Activated T-helper 1 cell treated with Interleukin-2 at 50 U/mL for 16 hours (primary cell): ENCODE results near the gene ARL8A.
"Not testable (repeated sequence)": the region's sequence is repeated elsewhere in the genome, so short reads cannot be mapped to it uniquely, and the experiment has no call there.

ENCODE experiments used
- DNase-seq: peaks from one replicate; pipeline ENCODE4 v3.0.0-alpha.2; 2020; ENCODE audit warnings: low read depth

The ARL8A gene

GRCh38 chr1:202112859-202113689 lies 31.5 kb downstream of the ARL8A start:
- DNase-seq: no peak

DNA sequence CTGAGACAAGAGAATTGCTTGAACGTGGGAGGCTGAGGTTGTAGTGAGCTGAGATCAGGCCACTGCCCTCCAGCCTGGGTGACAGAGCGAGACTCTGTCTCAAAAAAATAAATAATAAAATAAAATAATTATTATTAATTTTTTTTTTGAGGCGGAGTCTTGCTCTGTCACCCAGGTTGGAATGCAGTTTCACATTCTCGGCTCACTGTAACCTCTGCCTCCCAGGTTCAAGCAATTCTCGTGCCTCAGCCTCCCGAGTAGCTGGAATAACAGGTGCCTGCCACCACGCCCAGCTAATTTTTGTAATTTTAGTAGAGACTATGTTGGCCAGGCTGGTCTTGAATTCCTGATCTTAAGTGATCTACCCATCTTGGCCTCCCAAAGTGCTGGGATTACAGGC lies 32.9 kb downstream of the ARL8A start:
- not testable (repeated sequence) for DNase-seq

GRCh38 chr1:202110977-202111376 lies 33.6 kb downstream of the ARL8A start:
- DNase-seq: no peak

- DNase-seq: no peak
Measured at GRCh38 chr1:202107801-202108731, 36.5 kb downstream of the ARL8A start.

- no peak for DNase-seq
Measured at GRCh38 chr1:202107321-202107761, 37.2 kb downstream of the ARL8A start.

DNA sequence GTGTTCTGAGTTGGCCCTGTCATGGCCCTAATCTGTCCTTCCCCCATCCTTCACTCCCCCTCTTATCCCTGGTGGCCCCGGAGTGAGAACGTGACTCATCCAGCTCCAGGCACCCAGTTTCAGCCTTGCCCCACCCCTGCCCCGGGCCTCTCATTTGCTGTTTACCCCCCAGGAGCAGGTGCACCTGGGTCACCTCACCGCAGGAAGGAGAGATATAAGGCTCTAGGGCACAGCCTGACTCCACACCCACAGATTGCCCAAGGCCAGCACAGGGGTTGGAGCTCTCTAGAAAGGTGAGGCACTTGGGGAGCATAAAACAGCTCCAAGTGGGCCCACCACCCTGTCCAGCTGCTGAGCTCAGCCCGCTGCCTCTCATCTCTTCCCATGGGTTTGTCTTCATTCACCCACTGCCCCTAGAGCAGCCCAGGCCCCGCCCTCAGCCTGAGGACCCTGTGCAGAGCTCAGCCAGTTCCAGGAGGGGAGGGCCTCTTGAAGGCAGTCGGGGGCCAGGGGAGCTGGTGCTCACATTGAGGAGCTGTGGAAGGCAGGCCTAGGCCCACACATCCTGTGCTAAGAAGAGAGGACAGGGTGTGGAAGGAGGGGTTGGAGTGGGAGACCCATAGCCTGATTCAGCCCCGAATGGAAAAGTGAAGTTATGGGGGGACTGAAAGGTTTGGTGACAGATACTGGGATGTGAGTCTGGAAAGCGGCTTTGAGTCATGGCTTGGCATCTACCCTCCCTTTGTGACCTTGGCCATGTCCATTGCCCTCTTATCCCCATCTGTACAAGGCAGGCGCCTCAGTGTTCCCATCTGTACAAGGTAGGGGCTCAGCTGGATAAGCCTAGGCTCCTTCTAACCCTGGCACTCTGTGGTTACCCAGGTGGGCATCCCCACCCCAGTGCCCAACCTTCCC lies 37.9 kb downstream of the ARL8A start:
- no peak for DNase-seq

DNA sequence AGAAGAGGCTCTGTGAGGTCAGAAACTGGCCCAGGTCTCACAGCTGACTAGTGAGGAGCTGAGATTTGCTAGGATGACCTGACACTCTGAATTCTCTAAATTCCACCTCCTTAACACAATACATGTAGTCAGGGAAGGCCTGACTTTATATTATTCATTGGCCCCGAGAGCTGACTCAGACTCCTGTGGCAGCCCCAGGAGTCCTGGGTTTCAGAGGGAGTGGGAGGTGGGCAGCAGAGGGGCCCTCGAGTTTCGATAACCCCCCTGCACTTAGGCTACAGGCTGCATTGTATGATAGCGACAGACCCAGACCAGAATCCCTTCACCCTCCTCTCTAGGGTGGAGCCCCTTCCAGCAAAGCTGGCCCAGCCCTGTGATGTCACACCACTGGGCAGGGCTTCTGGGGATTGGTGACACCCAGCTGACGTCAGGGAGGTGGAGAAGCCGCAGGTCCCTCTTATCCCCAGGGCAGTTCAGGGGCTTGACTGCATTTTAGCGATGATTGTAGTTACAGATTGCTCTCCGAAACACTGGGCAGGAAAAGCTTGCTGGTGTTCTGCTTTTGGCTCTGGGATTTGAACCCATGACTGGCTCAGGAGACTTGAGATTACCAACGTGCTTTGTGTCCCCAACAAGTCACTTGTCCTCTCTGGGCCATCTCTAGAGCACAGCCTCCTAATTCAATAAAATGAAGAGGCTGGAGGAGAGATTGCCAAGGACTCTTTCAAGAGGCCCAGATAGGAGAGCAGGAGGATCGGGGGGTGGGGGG lies 38.8 kb downstream of the ARL8A start:
- no peak for DNase-seq

- DNase-seq: no peak
Measured at GRCh38 chr1:202104073-202104472, 40.5 kb downstream of the ARL8A start.

DNA sequence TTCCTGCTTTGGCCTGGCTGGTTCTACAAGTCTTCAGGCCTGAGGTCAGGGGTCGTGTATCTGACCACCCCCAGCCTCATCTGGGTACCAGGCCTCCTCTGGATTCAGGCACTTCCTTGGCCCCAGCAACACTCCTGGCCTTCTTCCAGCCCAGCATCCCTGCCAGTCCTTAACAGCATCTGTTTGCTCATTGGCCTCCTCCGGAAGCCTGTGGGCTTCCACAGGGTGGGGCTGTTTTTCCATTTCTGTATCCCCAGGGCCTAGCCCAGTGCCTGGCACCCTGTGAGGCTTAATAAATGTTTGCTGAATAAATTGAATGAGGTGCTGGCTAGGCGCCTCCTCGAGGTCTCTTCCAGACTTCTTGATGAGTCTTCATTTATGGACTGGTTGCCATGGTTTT lies 43.4 kb downstream of the ARL8A start:
- no peak for DNase-seq

DNA sequence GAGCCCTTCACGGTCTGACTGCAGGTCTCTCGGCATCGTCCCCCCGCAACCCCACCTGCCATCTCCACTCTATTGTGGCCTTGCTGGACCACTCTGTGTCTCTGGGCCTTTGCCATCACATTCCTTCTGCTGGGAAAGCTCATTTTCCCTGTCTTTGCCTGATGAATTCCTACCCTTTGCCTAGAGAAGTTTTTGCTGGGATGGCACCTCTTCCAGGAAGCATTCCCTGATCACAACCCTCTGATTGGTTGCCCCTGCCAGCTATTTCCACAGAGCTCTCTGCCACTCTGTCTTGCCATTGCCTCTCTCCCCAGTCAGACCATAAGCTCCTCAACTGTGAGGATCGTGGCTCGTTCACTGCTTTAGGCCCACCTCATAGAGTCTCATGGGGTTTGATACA lies 50.7 kb downstream of the ARL8A start:
- DNase-seq: no peak

DNA sequence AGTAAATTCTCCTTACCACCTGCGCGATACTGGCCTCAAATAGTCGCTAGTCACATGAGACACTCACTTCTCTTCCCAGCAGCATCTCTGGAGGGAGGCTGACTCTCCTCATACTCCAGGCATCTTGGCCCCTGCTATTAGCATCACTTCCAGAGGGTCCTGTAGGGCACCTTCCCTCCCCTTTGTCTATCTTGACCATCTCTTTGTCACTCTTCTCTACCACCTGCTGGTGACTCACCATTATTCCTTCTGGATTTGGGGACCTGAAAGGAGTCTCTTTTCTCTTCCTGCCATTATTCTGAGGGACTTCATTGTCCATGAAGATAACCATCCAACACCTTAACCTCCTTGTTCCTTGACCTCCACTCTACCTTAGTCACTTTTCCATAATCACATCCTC lies 53.5 kb downstream of the ARL8A start:
- no peak for DNase-seq

- DNase-seq: no peak
Measured at GRCh38 chr1:202088206-202088605, 56.3 kb downstream of the ARL8A start.

GRCh38 chr1:202086579-202087350 lies 57.8 kb downstream of the ARL8A start:
- DNase-seq: no peak

- DNase-seq: no peak
Measured at GRCh38 chr1:202085682-202086373, 58.7 kb downstream of the ARL8A start.

DNA sequence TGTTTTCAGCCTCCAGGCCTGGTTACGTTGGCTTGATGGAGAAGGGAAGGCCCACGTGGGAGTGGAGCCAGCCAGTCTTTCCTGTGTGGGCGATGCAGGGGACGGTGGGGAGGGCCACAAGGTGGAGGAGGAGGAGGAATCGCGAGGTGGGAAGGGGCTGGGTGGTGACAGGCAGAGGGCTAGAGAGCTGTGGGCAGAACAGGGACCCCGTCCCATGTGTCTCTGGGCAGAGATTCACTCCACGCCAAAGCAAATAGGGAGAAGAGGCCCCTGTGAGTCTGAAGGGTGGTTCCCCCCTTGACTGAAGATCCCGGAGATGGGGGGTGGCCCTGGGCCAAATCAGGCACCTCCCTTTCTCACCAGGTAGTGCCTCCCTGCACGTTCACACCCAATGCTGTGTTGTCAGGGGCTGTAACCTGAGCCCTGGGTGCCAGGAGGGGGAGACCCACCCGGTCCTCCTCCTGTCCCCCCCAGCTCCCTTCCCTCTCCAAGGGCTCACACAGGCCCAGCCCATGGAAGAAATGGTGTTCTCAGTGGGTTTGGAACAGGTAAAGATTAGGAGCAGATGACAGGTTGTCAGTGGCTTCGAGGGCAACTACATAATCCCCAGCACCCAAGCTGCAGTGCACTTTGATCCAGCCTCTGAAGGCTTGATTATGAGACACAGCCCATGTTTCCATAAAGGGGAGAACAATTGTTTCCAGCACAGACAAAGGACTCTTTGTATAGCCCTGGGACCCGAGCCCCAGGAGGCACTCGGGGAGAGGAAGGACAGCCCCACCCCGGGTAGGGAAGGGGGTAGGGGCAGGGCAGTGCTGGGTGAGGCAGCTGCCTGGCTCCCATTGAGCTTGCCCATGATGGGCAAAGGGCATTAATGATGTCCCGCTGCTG lies 59.5 kb downstream of the ARL8A start:
- no peak for DNase-seq
